ENCODE results near the gene HLA-DRA. TPM values are rescaled to one million over a fixed set of nuclear protein-coding genes. Genes with fewer than 3 reads are reported as not detected.

HLA-DRA gene
- total and polyA plus RNA-seq, 2 experiments from 2014 or later = 6.9 to 7.7 TPM

- H3K27me3 Mint-ChIP-seq (ENCODE audit: insufficient read depth, low read depth, poor library complexity) = no peaks in the 10 kb centered on the region
- no peak overlapping the region for H3K4me3 ChIP-seq
- H3K4me1 ChIP-seq (ENCODE audit: insufficient read depth) = no peaks in the 10 kb centered on the region
- no peaks in the 10 kb centered on the region for H3K9me3 Mint-ChIP-seq
- H4K20me1 ChIP-seq (replicated peaks; ENCODE audit: insufficient read depth) = no peaks in the 10 kb centered on the region
- DNase-seq (ENCODE audit: low spot score) (no peak), ATAC-seq (no peak)
- no peaks in the 10 kb centered on the region for H3K9me2 ChIP-seq (ENCODE audit: insufficient read depth)
- no peaks in the 10 kb centered on the region for H3K27me3 ChIP-seq (ENCODE audit: insufficient read depth)
- H3K4me3 Mint-ChIP-seq = no peak overlapping the region
- no peak overlapping the region for H2AFZ ChIP-seq
- TF ChIP-seq REST (IDR thresholded peaks at IDR 0.05; ENCODE audit: unreplicated experiment) = no peak
- TF ChIP-seq, protein P1, sequence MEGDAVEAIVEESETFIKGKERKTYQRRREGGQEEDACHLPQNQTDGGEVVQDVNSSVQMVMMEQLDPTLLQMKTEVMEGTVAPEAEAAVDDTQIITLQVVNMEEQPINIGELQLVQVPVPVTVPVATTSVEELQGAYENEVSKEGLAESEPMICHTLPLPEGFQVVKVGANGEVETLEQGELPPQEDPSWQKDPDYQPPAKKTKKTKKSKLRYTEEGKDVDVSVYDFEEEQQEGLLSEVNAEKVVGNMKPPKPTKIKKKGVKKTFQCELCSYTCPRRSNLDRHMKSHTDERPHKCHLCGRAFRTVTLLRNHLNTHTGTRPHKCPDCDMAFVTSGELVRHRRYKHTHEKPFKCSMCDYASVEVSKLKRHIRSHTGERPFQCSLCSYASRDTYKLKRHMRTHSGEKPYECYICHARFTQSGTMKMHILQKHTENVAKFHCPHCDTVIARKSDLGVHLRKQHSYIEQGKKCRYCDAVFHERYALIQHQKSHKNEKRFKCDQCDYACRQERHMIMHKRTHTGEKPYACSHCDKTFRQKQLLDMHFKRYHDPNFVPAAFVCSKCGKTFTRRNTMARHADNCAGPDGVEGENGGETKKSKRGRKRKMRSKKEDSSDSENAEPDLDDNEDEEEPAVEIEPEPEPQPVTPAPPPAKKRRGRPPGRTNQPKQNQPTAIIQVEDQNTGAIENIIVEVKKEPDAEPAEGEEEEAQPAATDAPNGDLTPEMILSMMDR (conservative IDR thresholded peaks at IDR 0.05; ENCODE audit: low read depth in 2 of 2) = no peak
- peaks cover 6% of the 10 kb centered on the region; the same call in 2 of the 3 replicates for H3K4me1 Mint-ChIP-seq
- H3K36me3 ChIP-seq (ENCODE audit: insufficient read depth) = no peaks in the 10 kb centered on the region
- no peaks in the 10 kb centered on the region for H3F3A ChIP-seq (replicated peaks; ENCODE audit: low read depth)
- H3K4me2 ChIP-seq = no peak overlapping the region
- H3K27ac ChIP-seq (ENCODE audit: low read depth) = no peak overlapping the region
- H3K79me2 ChIP-seq (replicated peaks; ENCODE audit: insufficient read depth) = no peaks in the 10 kb centered on the region
- H3K36me3 Mint-ChIP-seq (ENCODE audit: low read depth) = no peaks in the 10 kb centered on the region
- no peak overlapping the region for H3K27ac Mint-ChIP-seq
Measured at GRCh38 chr6:32436995-32437836, 2.5 kb upstream of the HLA-DRA start.

- DNase-seq (ENCODE audit: low spot score) = no peak
- no peaks in the 10 kb centered on the region for H3K36me3 Mint-ChIP-seq (ENCODE audit: low read depth)
- H3K9me2 ChIP-seq (ENCODE audit: insufficient read depth) = 0 out of 2 replicates have a peak, but pooled peaks cover 8% of the 10 kb centered on the region
- H3K36me3 ChIP-seq (ENCODE audit: insufficient read depth) = no peaks in the 10 kb centered on the region
- H2AFZ ChIP-seq = no peak overlapping the region
- H3K27ac Mint-ChIP-seq = no peak overlapping the region
- H4K20me1 ChIP-seq (replicated peaks; ENCODE audit: insufficient read depth) = no peaks in the 10 kb centered on the region
- H3K9me3 Mint-ChIP-seq = no peaks in the 10 kb centered on the region
- no peaks in the 10 kb centered on the region for H3F3A ChIP-seq (replicated peaks; ENCODE audit: low read depth)
- no peaks in the 10 kb centered on the region for H3K4me1 ChIP-seq (ENCODE audit: insufficient read depth)
- no peak overlapping the region for H3K4me3 ChIP-seq
- H3K79me2 ChIP-seq (replicated peaks; ENCODE audit: insufficient read depth) = no peaks in the 10 kb centered on the region
- no peak overlapping the region for H3K4me2 ChIP-seq
- H3K27me3 Mint-ChIP-seq (ENCODE audit: insufficient read depth, low read depth, poor library complexity) = no peaks in the 10 kb centered on the region
- peaks cover 6% of the 10 kb centered on the region; the same call in 2 of the 3 replicates for H3K4me1 Mint-ChIP-seq
- no peak overlapping the region for H3K4me3 Mint-ChIP-seq
- no peak overlapping the region for H3K27ac ChIP-seq (ENCODE audit: low read depth)
- H3K27me3 ChIP-seq (ENCODE audit: insufficient read depth) = no peaks in the 10 kb centered on the region
- ATAC-seq = no peak
- TF ChIP-seq JUNB (IDR thresholded peaks at IDR 0.05; ENCODE audit: unreplicated experiment) = no peak
- TF ChIP-seq ZNF331 (CRISPR knock-in tag; IDR thresholded peaks at IDR 0.05; ENCODE audit: low read depth) = no peak
- no peak for TF ChIP-seq ZNF462 (CRISPR knock-in tag; IDR thresholded peaks at IDR 0.05)
- no peak for TF ChIP-seq EZH2phosphoT487 (IDR thresholded peaks at IDR 0.05; ENCODE audit: unreplicated experiment)
- no peak for TF ChIP-seq ZNF114 (CRISPR knock-in tag; IDR thresholded peaks at IDR 0.05)
Measured at GRCh38 chr6:32439139-32439538, 548 bp upstream of the HLA-DRA start.

Measured in GM23338 (cell line).